Glutamatergic neuron (in vitro differentiated cells): ENCODE measurements around the gene ASCC3. TPM values are rescaled to one million over a fixed set of nuclear protein-coding genes. Genes with fewer than 3 reads are reported as not detected.

Source experiments
- DNase-seq: peaks from one replicate; pipeline ENCODE4 v3.0.0; 2022
- H3K27ac Mint-ChIP-seq: one replicate; pipeline ENCODE4 v1.8.0; 2020; ENCODE audit warnings: mild to moderate bottlenecking, mixed read lengths, inconsistent platforms; ENCODE audit not compliant: unreplicated experiment
- H3K27me3 Mint-ChIP-seq: one replicate; pipeline ENCODE4 v1.8.0; 2020; ENCODE audit warnings: mild to moderate bottlenecking, moderate library complexity, mixed read lengths, inconsistent platforms; ENCODE audit not compliant: unreplicated experiment
- H3K36me3 Mint-ChIP-seq: one replicate; pipeline ENCODE4 v1.8.0; 2020; ENCODE audit warnings: mild to moderate bottlenecking, mixed read lengths, inconsistent platforms; ENCODE audit not compliant: unreplicated experiment
- H3K4me1 Mint-ChIP-seq: one replicate; pipeline ENCODE4 v1.8.0; 2020; ENCODE audit warnings: mild to moderate bottlenecking, low read depth, mixed read lengths, inconsistent platforms; ENCODE audit not compliant: unreplicated experiment
- H3K4me3 Mint-ChIP-seq: one replicate; pipeline ENCODE4 v1.8.0; 2020; ENCODE audit warnings: mild to moderate bottlenecking, mixed read lengths, inconsistent platforms; ENCODE audit not compliant: unreplicated experiment
- H3K9me3 Mint-ChIP-seq: one replicate; pipeline ENCODE4 v1.8.0; 2020; ENCODE audit warnings: mild to moderate bottlenecking, moderate library complexity, mixed read lengths, inconsistent platforms; ENCODE audit not compliant: unreplicated experiment
- CTCF ChIP-seq: fragments of 200-600 bp; sonication (generic); IDR thresholded peaks from one replicate; pipeline ENCODE4 v1.5.0; 2021; ENCODE audit not compliant: partially characterized antibody, unreplicated experiment
- total RNA-seq: library from RNA; stranded (reverse); fragmentation: NEBNext Ultra II Directional; extraction: Animal tissue kit (Norgen Biotek cat#: 25700); gene quantifications from one replicate; pipeline ENCODE4 v1.2.1, GENCODE V29; 2021; ENCODE audit not compliant: unreplicated experiment

ASCC3 gene
- total RNA-seq, 1 donor from 2014 or later, result 49.6 TPM

- DNase-seq, result no peak
- H3K36me3 Mint-ChIP-seq, result no peaks in the 10 kb centered on the region
- H3K4me3 Mint-ChIP-seq, result peak overlapping the region; percentile 53
- H3K9me3 Mint-ChIP-seq, result no peaks in the 10 kb centered on the region
- peaks cover 13% of the 10 kb centered on the region for H3K4me1 Mint-ChIP-seq
- H3K27ac Mint-ChIP-seq, result no peak overlapping the region
- no peak for TF ChIP-seq CTCF
- H3K27me3 Mint-ChIP-seq, result no peaks in the 10 kb centered on the region
Measured at GRCh38 chr6:100877851-100878250, 3.3 kb downstream of the ASCC3 start.

- TF ChIP-seq CTCF, result no peak
- Mint-ChIP-seq H3K36me3 (no peaks in the 10 kb centered on the region), H3K9me3 (no peaks in the 10 kb centered on the region), H3K27ac (no peak overlapping the region), H3K4me3 (no peak overlapping the region), H3K27me3 (no peaks in the 10 kb centered on the region), H3K4me1 (peaks cover 10% of the 10 kb centered on the region)
- no peak for DNase-seq
Measured at GRCh38 chr6:100876251-100876650, 4.9 kb downstream of the ASCC3 start.

- no peaks in the 10 kb centered on the region for H3K9me3 Mint-ChIP-seq
- H3K27ac Mint-ChIP-seq, result no peak overlapping the region
- no peak for TF ChIP-seq CTCF
- DNase-seq, result no peak
- no peaks in the 10 kb centered on the region for H3K27me3 Mint-ChIP-seq
- no peaks in the 10 kb centered on the region for H3K36me3 Mint-ChIP-seq
- no peak overlapping the region for H3K4me3 Mint-ChIP-seq
- no peaks in the 10 kb centered on the region for H3K4me1 Mint-ChIP-seq
Measured at GRCh38 chr6:100865525-100865924, 15.6 kb downstream of the ASCC3 start.

GRCh38 chr6:100862063-100862462 is 19.1 kb downstream of the ASCC3 start:
- no peak for DNase-seq
- Mint-ChIP-seq H3K27ac (no peak overlapping the region), H3K4me3 (no peak overlapping the region), H3K27me3 (no peaks in the 10 kb centered on the region), H3K36me3 (no peaks in the 10 kb centered on the region), H3K9me3 (no peaks in the 10 kb centered on the region), H3K4me1 (no peaks in the 10 kb centered on the region)
- TF ChIP-seq CTCF, result no peak

- Mint-ChIP-seq H3K9me3 (no peaks in the 10 kb centered on the region), H3K27me3 (no peaks in the 10 kb centered on the region), H3K36me3 (no peaks in the 10 kb centered on the region), H3K4me3 (no peak overlapping the region), H3K27ac (no peak overlapping the region), H3K4me1 (no peaks in the 10 kb centered on the region)
- DNase-seq, result no peak
- no peak for TF ChIP-seq CTCF
Measured at GRCh38 chr6:100856146-100856545, 25.0 kb downstream of the ASCC3 start.
